SK-N-SH (cell line): ENCODE results near the gene PPIL4. TPM values are rescaled to one million over a fixed set of nuclear protein-coding genes. Genes with fewer than 3 reads are reported as not detected.

Experiments used
- CTCF ChIA-PET: fragments of 300-600, 350-600 bp; formaldehyde crosslinking; extraction: SDS; loops from one replicate; lab custom pipeline; 2021; lab: Yijun Ruan, JAX
- POLR2A ChIA-PET: fragments of 350-600 bp; sonication (Branson Sonifier 250); formaldehyde crosslinking; extraction: SDS; loops from one replicate; lab custom pipeline; 2020; ENCODE audit warnings: antibody characterized with exemption, inconsistent platforms; lab: Yijun Ruan, JAX
- DNase-seq: peaks from one replicate; pipeline ENCODE4 v3.0.0; 2012
- H2AFZ ChIP-seq: fragments of 200-600 bp; sonication (generic); 2 replicates; pipeline ENCODE4 v1.8.1; 2016; ENCODE audit warnings: antibody characterized with exemption, mild to moderate bottlenecking, low read depth
- H3F3A ChIP-seq: fragments of 200-600 bp; sonication (generic); replicated peaks from 2 replicates; pipeline ENCODE3; 2016; ENCODE audit warnings: antibody characterized with exemption, mild to moderate bottlenecking; ENCODE audit not compliant: insufficient read depth
- H3K27ac ChIP-seq, 2 experiments: fragments of 200-500 bp in 1 of 2; fragments of 200-600 bp in 1 of 2; sonication (Bioruptor generic) in 1 of 2; sonication (generic), shearing (Covaris generic) in 1 of 2; 2 replicates each; pipeline versions ENCODE4 v1.5.1 to v1.6.1; 2014 to 2016; ENCODE audit warnings: low read depth in 2 of 2, inconsistent platforms in 1 of 2, low read length in 1 of 2, mild to moderate bottlenecking in 1 of 2, mixed read lengths in 1 of 2
- H3K27me3 ChIP-seq: fragments of 200-600 bp; sonication (generic), shearing (Covaris generic); 2 replicates; pipeline ENCODE4 v1.6.1; 2016; ENCODE audit warnings: mixed run types; ENCODE audit not compliant: insufficient read depth
- H3K36me3 ChIP-seq, 2 experiments: fragments of 200-500 bp in 1 of 2; fragments of 200-600 bp in 1 of 2; sonication (Bioruptor generic) in 1 of 2; sonication (generic) in 1 of 2; replicated peaks in 1 of 2; 2 replicates each; pipeline versions ENCODE3 to v1.5.1; 2014 to 2016; ENCODE audit warnings: low read length in 1 of 2, mild to moderate bottlenecking in 1 of 2; ENCODE audit not compliant: insufficient read depth in 2 of 2, control insufficient read depth in 1 of 2
- H3K4me1 ChIP-seq, 2 experiments: fragments of 200-500 bp in 1 of 2; fragments of 200-600 bp in 1 of 2; sonication (Bioruptor generic) in 1 of 2; sonication (generic), shearing (Covaris generic) in 1 of 2; 2 replicates each; pipeline versions ENCODE4 v1.5.1 to v1.6.1; 2014 to 2016; ENCODE audit warnings: low read depth in 1 of 2, low read length in 1 of 2, mixed run types in 1 of 2; ENCODE audit not compliant: insufficient read depth in 2 of 2, control insufficient read depth in 1 of 2
- H3K4me2 ChIP-seq: fragments of 200-600 bp; sonication (generic), shearing (Covaris generic); 2 replicates; pipeline ENCODE4 v1.6.1; 2017; ENCODE audit warnings: mixed run types
- H3K4me3 ChIP-seq, 2 experiments: fragments of 200-500 bp in 1 of 2; fragments of 200-600 bp in 1 of 2; sonication (Bioruptor generic) in 1 of 2; sonication (generic), shearing (Covaris generic) in 1 of 2; 2 replicates each; pipeline versions ENCODE4 v1.5.1 to v1.8.1; 2014 to 2016; ENCODE audit warnings: low read depth in 2 of 2, inconsistent platforms in 1 of 2, low read length in 1 of 2, mild to moderate bottlenecking in 1 of 2, mixed read lengths in 1 of 2, moderate library complexity in 1 of 2
- H3K79me2 ChIP-seq: fragments of 200-600 bp; sonication (generic); 2 replicates; pipeline ENCODE4 v1.8.1; 2017; ENCODE audit warnings: mild to moderate bottlenecking; ENCODE audit not compliant: insufficient read depth
- H3K9ac ChIP-seq: fragments of 200-600 bp; sonication (generic); 2 replicates; pipeline ENCODE4 v1.6.1; 2017; ENCODE audit warnings: mixed run types
- H3K9me2 ChIP-seq: fragments of 200-600 bp; sonication (generic); 2 replicates; pipeline ENCODE4 v1.6.1; 2017; ENCODE audit warnings: mixed run types
- H3K9me3 ChIP-seq: fragments of 200-600 bp; sonication (generic); 2 replicates; pipeline ENCODE4 v1.6.1; 2017; ENCODE audit warnings: mixed run types, mild to moderate bottlenecking, moderate library complexity
- H4K20me1 ChIP-seq: fragments of 200-600 bp; sonication (generic); 2 replicates; pipeline ENCODE4 v1.6.1; 2017; ENCODE audit warnings: mild to moderate bottlenecking, mixed run types; ENCODE audit not compliant: insufficient read depth
- CTCF ChIP-seq: fragments of 200-600 bp; sonication (generic); IDR thresholded peaks from 2 replicates; pipeline ENCODE4 v1.6.1; 2017; ENCODE audit warnings: antibody characterized with exemption, mild to moderate bottlenecking, moderate library complexity
- FOSL2 ChIP-seq: IDR thresholded peaks from 2 replicates; pipeline ENCODE4 v1.4.0; 2012; ENCODE audit warnings: low read depth, mild to moderate bottlenecking, moderate library complexity, borderline replicate concordance
- FOXM1 ChIP-seq: IDR thresholded peaks from 2 replicates; pipeline ENCODE4 v1.4.0; 2012; ENCODE audit warnings: low read depth, mild to moderate bottlenecking
- IRF3 ChIP-seq: fragments of 150-350 bp; IDR thresholded peaks from 2 replicates; pipeline ENCODE4 v1.6.1; 2016; ENCODE audit warnings: mild to moderate bottlenecking, low read depth, low read length
- MEF2A ChIP-seq: IDR thresholded peaks from 2 replicates; pipeline ENCODE4 v1.4.0; 2012; ENCODE audit warnings: low read depth, borderline replicate concordance
- NFIC ChIP-seq: IDR thresholded peaks from 2 replicates; pipeline ENCODE4 v1.4.0; 2012; ENCODE audit warnings: borderline replicate concordance
- PBX3 ChIP-seq: IDR thresholded peaks from 2 replicates; pipeline ENCODE4; 2012
- RAD21 ChIP-seq: IDR thresholded peaks from 2 replicates; pipeline ENCODE4 v1.6.1; 2012; ENCODE audit warnings: mild to moderate bottlenecking, low read length
- RCOR1 ChIP-seq: fragments of 150-350 bp; IDR thresholded peaks from 2 replicates; pipeline ENCODE4 v1.6.1; 2017; ENCODE audit warnings: antibody characterized with exemption, low read length
- REST ChIP-seq: IDR thresholded peaks from 2 replicates; pipeline ENCODE4 v1.6.1; 2012; ENCODE audit warnings: mild to moderate bottlenecking, low read depth, low read length, moderate library complexity
- RXRA ChIP-seq: IDR thresholded peaks from 2 replicates; pipeline ENCODE4 v1.4.0; 2012; ENCODE audit warnings: low read depth, mild to moderate bottlenecking, borderline replicate concordance
- SIN3A ChIP-seq: IDR thresholded peaks from 2 replicates; pipeline ENCODE4 v1.6.1; 2012; ENCODE audit warnings: low read depth, mild to moderate bottlenecking, low read length, moderate library complexity, borderline replicate concordance
- TCF12 ChIP-seq: IDR thresholded peaks from 2 replicates; pipeline ENCODE4 v1.4.0; 2012
- TEAD4 ChIP-seq: IDR thresholded peaks from 2 replicates; pipeline ENCODE4 v1.4.0; 2012; ENCODE audit warnings: mild to moderate bottlenecking, borderline replicate concordance; ENCODE audit not compliant: insufficient read depth
- USF1 ChIP-seq: IDR thresholded peaks from 2 replicates; pipeline ENCODE4 v1.4.0; 2012; ENCODE audit warnings: low read depth, borderline replicate concordance
- USF2 ChIP-seq: fragments of 150-350 bp; IDR thresholded peaks from 2 replicates; pipeline ENCODE4 v1.6.1; 2017; ENCODE audit warnings: antibody characterized with exemption, low read length, low read depth, borderline replicate concordance
- YY1 ChIP-seq: IDR thresholded peaks from 2 replicates; pipeline ENCODE4 v1.4.0; 2012; ENCODE audit warnings: low read depth, mild to moderate bottlenecking
- WGBS: methylation state at CpG from one replicate; pipeline ENCODE4 v1.1.6; 2017; ENCODE audit warnings: low lambda C conversion rate; 5-methylcytosine and 5-hydroxymethylcytosine counted together
- polyA plus RNA-seq, 3 experiments: library from polyadenylated mRNA; depleted of rRNA; stranded (reverse); fragments of >200 nt; gene quantifications; 2 replicates each; pipeline ENCODE4 v1.2.3, GENCODE V29; 2012

PPIL4 gene
- polyA plus RNA-seq, 1 of the 3 experiments (the other 2 are of a cell fraction), result 3.3 TPM

- H3K27ac ChIP-seq, result no peak overlapping the region
- H3K9me2 ChIP-seq, result no peaks in the 10 kb centered on the region
- peaks cover 26% of the 10 kb centered on the region for H3F3A ChIP-seq
- no peak overlapping the region for H3K4me3 ChIP-seq
- WGBS, result 96% methylated on average over 1 of the region's 1 CpG
- H3K9ac ChIP-seq, result no peak overlapping the region
- H2AFZ ChIP-seq, result no peak overlapping the region
- H4K20me1 ChIP-seq, result no peaks in the 10 kb centered on the region
- TF ChIP-seq NFIC, result no peak
- TF ChIP-seq PBX3, result no peak
- TF ChIP-seq USF1, result no peak
- no peak for TF ChIP-seq YY1
- no peak for TF ChIP-seq REST
- no peak for TF ChIP-seq RAD21
- no peak for TF ChIP-seq FOXM1
- TF ChIP-seq CTCF, result no peak
- no peak for TF ChIP-seq TCF12
- TF ChIP-seq RXRA, result no peak
- no peak for TF ChIP-seq SIN3A
- TF ChIP-seq RCOR1, result no peak
- no peak for TF ChIP-seq IRF3
- TF ChIP-seq MEF2A, result no peak
- no peak for TF ChIP-seq TEAD4
- no peak for TF ChIP-seq FOSL2
- TF ChIP-seq USF2, result no peak
- TF ChIP-seq, all 33 proteins: peak for 0
- no peaks in the 10 kb centered on the region; a peak in 1 of 4 replicates for H3K4me1 ChIP-seq
- DNase-seq, result no peak
- no peaks in the 10 kb centered on the region for H3K27me3 ChIP-seq
- H3K79me2 ChIP-seq, result peaks cover 6% of the 10 kb centered on the region; the same call in 1 of the 2 replicates
- peaks cover 43 to 49% of the 10 kb centered on the region in 2 experiments for H3K36me3 ChIP-seq
- CTCF ChIA-PET, result interaction anchor here (0.8 to 4.9 kb wide), 7 partner anchors 10 to 488 kb away, joined by 3 to 44 read pairs (median 22); partner anchors contain the start of gene PPIL4
- no peaks in the 10 kb centered on the region for H3K9me3 ChIP-seq
- H3K4me2 ChIP-seq, result no peak overlapping the region
- POLR2A ChIA-PET, result no interaction called here
Observed at GRCh38 chr6:149515494-149515893, 30.3 kb downstream of the PPIL4 start.
